AG10803 (cell line): ENCODE results near the gene TUBB3.

Experiments
- DNase-seq: peaks from one replicate; pipeline ENCODE4 v3.0.0; 2010; ENCODE audit warnings: low read depth
- H3K4me3 ChIP-seq: 2 replicates; pipeline ENCODE4 v1.5.1; 2011; ENCODE audit warnings: mild to moderate bottlenecking, low read length, control low read depth
- CTCF ChIP-seq: conservative IDR thresholded peaks from 2 replicates; pipeline ENCODE4 v1.5.1; 2011; ENCODE audit warnings: mild to moderate bottlenecking, low read length, control low read depth, inconsistent platforms

Gene TUBB3

DNA sequence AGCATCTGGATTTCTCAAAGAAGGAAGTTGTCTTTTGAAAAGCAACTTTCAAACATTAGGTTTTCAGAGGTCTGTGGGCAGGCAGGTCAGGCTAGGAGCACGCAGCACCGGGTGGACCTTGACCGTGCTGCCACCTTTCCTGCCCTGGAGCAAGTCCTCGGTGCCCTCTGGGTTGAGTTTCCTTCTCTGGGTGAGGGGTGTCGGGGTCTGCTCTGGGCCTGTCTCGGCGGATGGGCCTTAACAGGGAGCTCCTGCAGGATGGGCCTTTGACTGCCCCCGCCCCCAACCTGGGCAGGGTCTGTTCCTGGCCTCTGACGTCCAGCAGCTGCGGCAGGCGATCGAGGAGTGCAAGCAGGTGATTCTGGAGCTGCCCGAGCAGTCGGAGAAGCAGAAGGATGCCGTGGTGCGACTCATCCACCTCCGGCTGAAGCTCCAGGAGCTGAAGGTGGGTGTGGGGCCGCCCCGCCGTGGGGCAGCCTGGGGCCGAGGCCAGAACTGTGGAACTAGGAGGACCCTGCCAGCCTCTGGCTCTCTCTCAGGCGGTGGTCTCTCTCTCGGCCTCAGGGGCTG, 34.2 kb downstream of the TUBB3 start:
- TF ChIP-seq CTCF, result no peak
- no peak overlapping the region for H3K4me3 ChIP-seq
- DNase-seq, result no peak

- TF ChIP-seq CTCF, result no peak
- H3K4me3 ChIP-seq, result no peak overlapping the region
- DNase-seq, result peak; percentile 6
These were observed 34.9 kb downstream of the TUBB3 start for GRCh38 chr16:89958068-89958467.

- TF ChIP-seq CTCF, result no peak
- H3K4me3 ChIP-seq, result no peak overlapping the region
- no peak for DNase-seq
These were observed 35.5 kb downstream of the TUBB3 start for GRCh38 chr16:89958596-89958995.

DNA sequence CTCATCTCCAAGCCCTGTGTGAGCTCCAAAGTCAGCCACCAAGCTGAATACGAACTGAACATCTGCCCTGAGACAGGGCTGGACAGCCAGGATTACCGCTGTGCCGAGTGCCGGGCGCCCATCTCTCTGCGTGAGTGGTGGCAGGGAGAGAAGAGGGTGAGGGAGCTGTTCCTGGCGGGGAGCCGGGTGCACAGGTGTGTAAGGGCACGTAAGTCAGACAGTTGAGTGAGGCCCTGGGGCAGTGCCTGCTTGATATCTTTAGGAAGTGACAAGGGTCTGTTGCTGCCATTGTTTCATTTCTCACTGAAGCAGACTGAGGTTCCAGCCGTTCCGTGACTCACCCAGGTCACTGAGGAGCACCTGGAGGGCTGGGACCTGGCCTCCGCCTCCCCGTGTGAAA, 37.8 kb downstream of the TUBB3 start:
- no peak for DNase-seq

GRCh38 chr16:89961920-89962319, 38.8 kb downstream of the TUBB3 start:
- DNase-seq, result no peak
- no peak overlapping the region for H3K4me3 ChIP-seq
- TF ChIP-seq CTCF, result no peak

More for the DNA sequence above, 37.8 kb downstream of the TUBB3 start:
- H3K4me3 ChIP-seq, result no peak overlapping the region
- TF ChIP-seq CTCF, result no peak

DNA sequence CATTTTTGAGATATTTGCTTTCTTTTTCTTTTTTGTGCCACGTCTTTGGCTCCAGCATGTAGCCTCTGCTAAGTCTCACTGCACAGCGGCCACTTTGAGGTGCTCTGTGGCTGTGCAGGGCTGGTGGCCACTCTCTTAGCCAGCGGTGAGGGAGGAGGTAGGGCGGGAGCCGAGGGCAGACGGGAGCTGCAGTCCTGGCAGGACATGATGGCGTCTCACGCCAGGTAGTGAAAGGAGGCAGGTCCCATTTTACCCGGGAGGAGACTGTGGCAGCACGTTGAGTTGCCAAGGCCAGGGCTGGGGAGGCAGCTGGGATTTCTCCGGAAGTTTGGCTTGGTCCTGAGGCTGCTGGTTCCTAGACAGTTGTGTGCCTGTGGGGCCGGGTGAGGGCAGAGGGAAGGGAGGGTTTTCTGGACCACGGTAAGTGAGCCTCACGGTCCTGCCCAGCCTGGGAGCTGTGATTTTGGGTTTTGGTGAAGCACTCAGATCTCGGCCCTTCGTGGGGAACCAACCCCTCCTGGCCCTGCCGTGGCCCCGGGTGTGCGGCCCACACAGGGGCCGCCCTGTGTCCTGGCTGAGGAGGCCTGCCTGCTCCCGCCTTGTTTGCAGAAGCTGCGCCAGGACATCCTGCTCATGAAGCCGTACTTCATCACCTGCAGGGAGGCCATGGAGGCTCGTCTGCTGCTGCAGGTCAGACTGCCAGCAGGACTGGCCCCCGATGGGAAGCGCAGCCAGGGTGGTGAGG, 39.8 kb downstream of the TUBB3 start:
- no peak for TF ChIP-seq CTCF
- DNase-seq, result no peak
- H3K4me3 ChIP-seq, result no peak overlapping the region

GRCh38 chr16:89964201-89964600, 41.1 kb downstream of the TUBB3 start:
- no peak for TF ChIP-seq CTCF
- DNase-seq, result no peak
- H3K4me3 ChIP-seq, result no peak overlapping the region
